Neural cell (in vitro differentiated cells): ENCODE measurements around the gene RCE1. TPM values are rescaled to one million over a fixed set of nuclear protein-coding genes. Genes with fewer than 3 reads are reported as not detected.

Experiments used
- H2AFZ ChIP-seq: fragments of 200-600, 300-800 bp; sonication (generic), shearing (Covaris generic); 2 replicates; pipeline ENCODE4 v1.6.0; 2014; ENCODE audit warnings: low read depth, mild to moderate bottlenecking, antibody characterized with exemption, low read length, moderate library complexity
- H3F3A ChIP-seq: fragments of 200-600 bp; shearing (Covaris generic); 2 replicates; pipeline ENCODE4 v1.6.1; 2016; ENCODE audit warnings: mild to moderate bottlenecking, moderate library complexity, mixed read lengths, antibody characterized with exemption, low read length; ENCODE audit not compliant: insufficient read depth, poor library complexity, severe bottlenecking
- H3K27ac ChIP-seq: fragments of 200-600, 300-800 bp; sonication (generic), shearing (Covaris generic); 2 replicates; pipeline ENCODE4 v1.5.1; 2014; ENCODE audit warnings: mild to moderate bottlenecking, low read length, moderate library complexity
- H3K27me3 ChIP-seq: fragments of 300-800, 200-600 bp; sonication (generic), shearing (Covaris generic); 2 replicates; pipeline ENCODE4 v1.6.0; 2014; ENCODE audit warnings: mild to moderate bottlenecking, low read depth, low read length, moderate library complexity; ENCODE audit not compliant: insufficient read depth
- H3K36me3 ChIP-seq: fragments of 300-800, 200-600 bp; sonication (generic), shearing (Covaris generic); 2 replicates; pipeline ENCODE4 v1.5.1; 2014; ENCODE audit warnings: mild to moderate bottlenecking, antibody characterized with exemption, low read length, moderate library complexity; ENCODE audit not compliant: insufficient read depth
- H3K4me2 ChIP-seq: fragments of 300-800, 200-600 bp; sonication (generic), shearing (Covaris generic); 2 replicates; pipeline ENCODE4 v1.6.0; 2014; ENCODE audit warnings: mild to moderate bottlenecking, low read length
- H3K4me3 ChIP-seq: fragments of 300-800, 200-600 bp; sonication (generic), shearing (Covaris generic); 2 replicates; pipeline ENCODE4 v1.5.1; 2014; ENCODE audit warnings: mild to moderate bottlenecking, low read length, moderate library complexity
- H3K79me2 ChIP-seq: fragments of 200-600 bp; shearing (Covaris generic); replicated peaks from 2 replicates; pipeline ENCODE4 v1.6.0; 2014; ENCODE audit warnings: mild to moderate bottlenecking, low read length, moderate library complexity; ENCODE audit not compliant: insufficient read depth
- H3K9ac ChIP-seq: fragments of 300-800, 200-600 bp; sonication (generic), shearing (Covaris generic); 2 replicates; pipeline ENCODE4 v1.6.1; 2016; ENCODE audit warnings: mild to moderate bottlenecking, low read length, mixed read lengths
- H3K9me2 ChIP-seq: fragments of 200-600 bp; shearing (Covaris generic); 2 replicates; pipeline ENCODE4 v1.6.1; 2016; ENCODE audit warnings: mild to moderate bottlenecking, low read length, mixed read lengths; ENCODE audit not compliant: insufficient read depth
- H3K9me3 ChIP-seq: fragments of 200-600, 300-800 bp; sonication (generic), shearing (Covaris generic); 2 replicates; pipeline ENCODE4 v1.6.1; 2016; ENCODE audit warnings: mild to moderate bottlenecking, mixed run types, low read length, moderate library complexity, mixed read lengths
- H4K20me1 ChIP-seq: fragments of 200-600 bp; shearing (Covaris generic); 2 replicates; pipeline ENCODE4 v1.6.1; 2016; ENCODE audit warnings: mild to moderate bottlenecking, mixed run types; ENCODE audit not compliant: insufficient read depth
- CTCF ChIP-seq: fragments of 450-650 bp; IDR thresholded peaks from 2 replicates; pipeline ENCODE4 v1.5.1; 2014; ENCODE audit warnings: antibody characterized with exemption, mild to moderate bottlenecking, moderate library complexity; ENCODE audit not compliant: poor library complexity, severe bottlenecking
- EP300 ChIP-seq: fragments of 450-650 bp; conservative IDR thresholded peaks from 2 replicates; pipeline ENCODE4 v1.6.1; 2014; ENCODE audit warnings: antibody characterized with exemption, mild to moderate bottlenecking, moderate library complexity; ENCODE audit not compliant: poor library complexity, severe bottlenecking
- EZH2 ChIP-seq: fragments of 200-600, 300-800 bp; shearing (Covaris generic), sonication (generic); IDR thresholded peaks from 2 replicates; pipeline ENCODE4 v1.6.1; 2014; ENCODE audit warnings: antibody characterized with exemption, low read length, borderline replicate concordance, mild to moderate bottlenecking; ENCODE audit not compliant: insufficient read depth, poor library complexity, severe bottlenecking
- MXI1 ChIP-seq: fragments of 450-650 bp; conservative IDR thresholded peaks from 2 replicates; pipeline ENCODE4 v1.6.1; 2014; ENCODE audit warnings: antibody characterized with exemption, mild to moderate bottlenecking; ENCODE audit not compliant: poor library complexity, severe bottlenecking
- POLR2AphosphoS5 ChIP-seq: IDR thresholded peaks from 2 replicates; pipeline ENCODE4 v1.6.1; 2012
- RAD21 ChIP-seq: fragments of 450-650 bp; conservative IDR thresholded peaks from 2 replicates; pipeline ENCODE4 v1.6.1; 2014; ENCODE audit warnings: antibody characterized with exemption, mild to moderate bottlenecking, moderate library complexity
- SMC3 ChIP-seq: fragments of 450-650 bp; conservative IDR thresholded peaks from 2 replicates; pipeline ENCODE4 v1.6.1; 2014; ENCODE audit warnings: antibody characterized with exemption, mild to moderate bottlenecking, moderate library complexity; ENCODE audit not compliant: poor library complexity
- TAF1 ChIP-seq: IDR thresholded peaks from 2 replicates; pipeline ENCODE4 v1.6.1; 2012; ENCODE audit warnings: low read depth
- polyA plus RNA-seq: library from polyadenylated mRNA; depleted of rRNA; stranded (reverse); fragments of >200 nt; gene quantifications from 2 replicates; pipeline ENCODE4 v1.2.3, GENCODE V29; 2014
- TF ChIP-seq, protein P1 (sequence below): IDR thresholded peaks from 2 replicates; pipeline ENCODE4 v1.6.1; 2012; ENCODE audit warnings: borderline replicate concordance

RCE1 gene
- polyA plus RNA-seq, 1 donor from 2014 or later: 50.5 TPM

DNA sequence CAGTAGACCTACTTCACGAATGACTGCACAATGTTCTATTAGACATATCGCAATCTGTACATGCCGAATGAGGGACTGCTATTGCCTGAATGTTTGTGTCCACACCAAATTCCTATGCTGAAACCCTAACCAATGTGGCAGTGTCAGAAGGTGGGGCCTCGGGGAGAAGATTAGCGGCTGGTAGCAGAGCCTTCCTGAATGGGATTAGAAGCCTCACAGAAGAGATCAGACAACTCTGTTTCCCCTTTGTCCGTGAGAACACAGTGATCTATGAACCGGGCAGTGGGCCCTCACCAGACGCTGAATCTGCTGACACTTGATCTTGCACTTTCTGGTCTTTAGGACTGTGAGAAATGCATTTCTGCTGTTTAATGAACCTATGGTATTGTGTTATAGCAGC is 46.7 kb downstream of the RCE1 start:
- Histone ChIP-seq H3K4me3 (no peak overlapping the region), H3F3A (no peaks in the 10 kb centered on the region), H3K9me2 (no peaks in the 10 kb centered on the region), H3K9ac (no peak overlapping the region), H3K27me3 (no peaks in the 10 kb centered on the region), H4K20me1 (no peaks in the 10 kb centered on the region), H3K36me3 (no peaks in the 10 kb centered on the region), H3K9me3 (no peaks in the 10 kb centered on the region), H3K79me2 (no peaks in the 10 kb centered on the region), H3K27ac (no peak overlapping the region), H2AFZ (no peak overlapping the region), H3K4me2 (no peak overlapping the region)
- TF ChIP-seq, protein P1, sequence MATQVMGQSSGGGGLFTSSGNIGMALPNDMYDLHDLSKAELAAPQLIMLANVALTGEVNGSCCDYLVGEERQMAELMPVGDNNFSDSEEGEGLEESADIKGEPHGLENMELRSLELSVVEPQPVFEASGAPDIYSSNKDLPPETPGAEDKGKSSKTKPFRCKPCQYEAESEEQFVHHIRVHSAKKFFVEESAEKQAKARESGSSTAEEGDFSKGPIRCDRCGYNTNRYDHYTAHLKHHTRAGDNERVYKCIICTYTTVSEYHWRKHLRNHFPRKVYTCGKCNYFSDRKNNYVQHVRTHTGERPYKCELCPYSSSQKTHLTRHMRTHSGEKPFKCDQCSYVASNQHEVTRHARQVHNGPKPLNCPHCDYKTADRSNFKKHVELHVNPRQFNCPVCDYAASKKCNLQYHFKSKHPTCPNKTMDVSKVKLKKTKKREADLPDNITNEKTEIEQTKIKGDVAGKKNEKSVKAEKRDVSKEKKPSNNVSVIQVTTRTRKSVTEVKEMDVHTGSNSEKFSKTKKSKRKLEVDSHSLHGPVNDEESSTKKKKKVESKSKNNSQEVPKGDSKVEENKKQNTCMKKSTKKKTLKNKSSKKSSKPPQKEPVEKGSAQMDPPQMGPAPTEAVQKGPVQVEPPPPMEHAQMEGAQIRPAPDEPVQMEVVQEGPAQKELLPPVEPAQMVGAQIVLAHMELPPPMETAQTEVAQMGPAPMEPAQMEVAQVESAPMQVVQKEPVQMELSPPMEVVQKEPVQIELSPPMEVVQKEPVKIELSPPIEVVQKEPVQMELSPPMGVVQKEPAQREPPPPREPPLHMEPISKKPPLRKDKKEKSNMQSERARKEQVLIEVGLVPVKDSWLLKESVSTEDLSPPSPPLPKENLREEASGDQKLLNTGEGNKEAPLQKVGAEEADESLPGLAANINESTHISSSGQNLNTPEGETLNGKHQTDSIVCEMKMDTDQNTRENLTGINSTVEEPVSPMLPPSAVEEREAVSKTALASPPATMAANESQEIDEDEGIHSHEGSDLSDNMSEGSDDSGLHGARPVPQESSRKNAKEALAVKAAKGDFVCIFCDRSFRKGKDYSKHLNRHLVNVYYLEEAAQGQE: no peak
- TF ChIP-seq MXI1: no peak
- TF ChIP-seq TAF1: no peak
- no peak for TF ChIP-seq EZH2
- TF ChIP-seq SMC3: no peak
- no peak for TF ChIP-seq POLR2AphosphoS5
- TF ChIP-seq CTCF: no peak
- no peak for TF ChIP-seq RAD21
- no peak for TF ChIP-seq EP300

- no peak overlapping the region for H3K4me2 ChIP-seq
- H3K9me3 ChIP-seq: no peaks in the 10 kb centered on the region
- no peak for TF ChIP-seq CTCF
- TF ChIP-seq EP300: no peak
- no peak for TF ChIP-seq POLR2AphosphoS5
- TF ChIP-seq EZH2: no peak
- TF ChIP-seq, protein P1: no peak
- no peak for TF ChIP-seq MXI1
- no peak for TF ChIP-seq TAF1
- no peak for TF ChIP-seq RAD21
- TF ChIP-seq SMC3: no peak
Observed at GRCh38 chr11:66891851-66892660, 48.8 kb downstream of the RCE1 start.

More at GRCh38 chr11:66891851-66892660, 48.8 kb downstream of the RCE1 start:
- Histone ChIP-seq H3F3A (no peaks in the 10 kb centered on the region), H4K20me1 (no peaks in the 10 kb centered on the region), H2AFZ (no peak overlapping the region), H3K4me3 (no peak overlapping the region), H3K9ac (no peak overlapping the region), H3K9me2 (no peaks in the 10 kb centered on the region), H3K27ac (no peak overlapping the region), H3K79me2 (no peaks in the 10 kb centered on the region), H3K36me3 (no peaks in the 10 kb centered on the region), H3K27me3 (no peaks in the 10 kb centered on the region)
